ENCODE results near the gene DCST1. TPM values are rescaled to one million over a fixed set of nuclear protein-coding genes. Genes with fewer than 3 reads are reported as not detected.

Gene DCST1
- total RNA-seq, 1 experiment from 2014 or later = 0.32 TPM

- TF ChIP-seq ELF1 (IDR thresholded peaks at IDR 0.05; ENCODE audit: borderline replicate concordance, low read depth) = no peak
- no peak for TF ChIP-seq YY1 (IDR thresholded peaks at IDR 0.05; ENCODE audit: extremely low read depth, insufficient replicate concordance, low read depth, low read length)
- no peak for TF ChIP-seq SRF (IDR thresholded peaks at IDR 0.05; ENCODE audit: low read depth)
These were observed 738 bp upstream of the DCST1 start (continued) for GRCh38 chr1:155032886-155033285.

- Histone ChIP-seq H3K4me2 (ENCODE audit: low read length) (no peak overlapping the region), H3K9ac (ENCODE audit: low read length) (no peak overlapping the region), H4K20me1 (ENCODE audit: insufficient read depth) (no peaks in the 10 kb centered on the region), H3K9me3 (ENCODE audit: control insufficient read depth in 1 of 2, insufficient read depth in 1 of 2, low read depth in 1 of 2, low read length in 2 of 2) (no peaks in the 10 kb centered on the region), H2AFZ (ENCODE audit: low read depth, low read length, poor library complexity, severe bottlenecking) (no peak overlapping the region), H3K27me3 (ENCODE audit: insufficient read depth, low read length) (no peaks in the 10 kb centered on the region), H3K4me3 (replicated peaks in 1 of 2; ENCODE audit: low read depth in 1 of 2, low read length in 2 of 2) (no peak overlapping the region), H3K79me2 (ENCODE audit: insufficient read depth, low read length) (no peaks in the 10 kb centered on the region), H3K9me2 (ENCODE audit: insufficient read depth) (no peaks in the 10 kb centered on the region), H3K27ac (ENCODE audit: low read depth, low read length) (no peak overlapping the region), H3K36me3 (ENCODE audit: control insufficient read depth in 1 of 2, insufficient read depth in 2 of 2, low read length in 2 of 2) (no peaks in the 10 kb centered on the region), H3K4me1 (ENCODE audit: control insufficient read depth in 1 of 2, insufficient read depth in 2 of 2, low read length in 2 of 2) (peaks cover 0 to 11% of the 10 kb centered on the region in 2 experiments; a peak in 2 of 4 replicates)
- no peak for TF ChIP-seq YY1 (IDR thresholded peaks at IDR 0.05; ENCODE audit: extremely low read depth, insufficient replicate concordance, low read depth, low read length)
- ChIA-PET POLR2A (no interaction called here), RAD21 (ENCODE audit: low non-redundant PET in 1 of 2, low total read pairs in 2 of 2, uncharacterized antibody in 2 of 2, unreplicated experiment in 2 of 2) (no interaction called here), CTCF (no interaction called here)
- ATAC-seq (no peak), DNase-seq (ENCODE audit: low read depth, low spot score) (no peak)
- intact Hi-C loops (cut with micrococcal nuclease) = no loop called here
- BruUV-seq (replicated peaks) = no TSS peak
These were observed 939 bp downstream of the DCST1 start for GRCh38 chr1:155034318-155035208.

- Histone ChIP-seq H3K36me3 (ENCODE audit: control insufficient read depth in 1 of 2, insufficient read depth in 2 of 2, low read length in 2 of 2) (no peaks in the 10 kb centered on the region), H3K9me3 (ENCODE audit: control insufficient read depth in 1 of 2, insufficient read depth in 1 of 2, low read depth in 1 of 2, low read length in 2 of 2) (no peaks in the 10 kb centered on the region), H2AFZ (ENCODE audit: low read depth, low read length, poor library complexity, severe bottlenecking) (no peak overlapping the region), H4K20me1 (ENCODE audit: insufficient read depth) (no peaks in the 10 kb centered on the region), H3K4me3 (replicated peaks in 1 of 2; ENCODE audit: low read depth in 1 of 2, low read length in 2 of 2) (no peak overlapping the region), H3K9ac (ENCODE audit: low read length) (no peak overlapping the region), H3K4me1 (ENCODE audit: control insufficient read depth in 1 of 2, insufficient read depth in 2 of 2, low read length in 2 of 2) (peaks cover 0 to 11% of the 10 kb centered on the region in 2 experiments; a peak in 2 of 4 replicates), H3K79me2 (ENCODE audit: insufficient read depth, low read length) (no peaks in the 10 kb centered on the region), H3K27ac (ENCODE audit: low read depth, low read length) (no peak overlapping the region), H3K4me2 (ENCODE audit: low read length) (no peak overlapping the region), H3K9me2 (ENCODE audit: insufficient read depth) (no peaks in the 10 kb centered on the region), H3K27me3 (ENCODE audit: insufficient read depth, low read length) (no peaks in the 10 kb centered on the region)
- no TSS peak for BruUV-seq (replicated peaks)
- DNase-seq (ENCODE audit: low read depth, low spot score) (no peak), ATAC-seq (no peak)
- no peak for TF ChIP-seq MAX (IDR thresholded peaks at IDR 0.05)
- no peak for TF ChIP-seq EZH2 (IDR thresholded peaks at IDR 0.05)
- no peak for TF ChIP-seq CBX3 (IDR thresholded peaks at IDR 0.05; ENCODE audit: low read depth)
- no peak for TF ChIP-seq RAD21 (IDR thresholded peaks at IDR 0.05; ENCODE audit: low read depth)
- TF ChIP-seq EGR1 (IDR thresholded peaks at IDR 0.05; ENCODE audit: low read depth) = no peak
- no peak for TF ChIP-seq SRF (IDR thresholded peaks at IDR 0.05; ENCODE audit: low read depth)
- TF ChIP-seq CEBPB (IDR thresholded peaks at IDR 0.05; ENCODE audit: low read depth) = no peak
- no peak for TF ChIP-seq ATF3 (IDR thresholded peaks at IDR 0.05)
- no peak for TF ChIP-seq SP1 (IDR thresholded peaks at IDR 0.05; ENCODE audit: low read depth)
- TF ChIP-seq JUND (IDR thresholded peaks at IDR 0.05) = no peak
- ChIA-PET CTCF (interaction anchor here (0.6 kb wide), 1 partner anchor 40 kb away, joined by 3 read pairs; no protein-coding TSS in a partner anchor), POLR2A (no interaction called here), RAD21 (ENCODE audit: low non-redundant PET in 1 of 2, low total read pairs in 2 of 2, uncharacterized antibody in 2 of 2, unreplicated experiment in 2 of 2) (interaction anchor here in 1 of 2 experiments (0.6 kb wide), 1 partner anchor 10 kb away, joined by 3 read pairs; no protein-coding TSS in a partner anchor)
- intact Hi-C loops (cut with micrococcal nuclease) = no loop called here
These were observed 2.3 kb downstream of the DCST1 start for GRCh38 chr1:155035936-155036335.
